GM18519 (cell line): Measurements from ENCODE around the gene CDX1.

ENCODE experiments used
- ATAC-seq: cut with Tn5 transposase; IDR thresholded peaks from one replicate; pipeline ENCODE4 v1.9.1; 2021; ENCODE audit warnings: mild to moderate bottlenecking, moderate library complexity; ENCODE audit not compliant: unreplicated experiment, low FRiP score

The CDX1 gene

GRCh38 chr5:150202501-150202900, 35.9 kb downstream of the CDX1 start:
- no peak for ATAC-seq

GRCh38 chr5:150203832-150204589, 37.4 kb downstream of the CDX1 start:
- ATAC-seq = no peak

- no peak for ATAC-seq
These were observed 38.0 kb downstream of the CDX1 start for GRCh38 chr5:150204590-150204960.

GRCh38 chr5:150206098-150206778, 39.7 kb downstream of the CDX1 start:
- no peak for ATAC-seq

GRCh38 chr5:150206779-150207115, 40.2 kb downstream of the CDX1 start:
- ATAC-seq = no peak

GRCh38 chr5:150208187-150209098, 41.9 kb downstream of the CDX1 start:
- ATAC-seq = no peak

- no peak for ATAC-seq
These were observed 42.6 kb downstream of the CDX1 start for GRCh38 chr5:150209099-150209635.

- no peak for ATAC-seq
These were observed 44.1 kb downstream of the CDX1 start for GRCh38 chr5:150210644-150211043.

- ATAC-seq = no peak
These were observed 44.8 kb downstream of the CDX1 start for GRCh38 chr5:150211156-150212030.

GRCh38 chr5:150213530-150213929, 47.0 kb downstream of the CDX1 start:
- no peak for ATAC-seq

GRCh38 chr5:150214289-150214688, 47.7 kb downstream of the CDX1 start:
- no peak for ATAC-seq

GRCh38 chr5:150215979-150216944, 49.7 kb downstream of the CDX1 start:
- ATAC-seq = no peak

GRCh38 chr5:150217038-150217437, 50.5 kb downstream of the CDX1 start:
- no peak for ATAC-seq

- peak; percentile 69 for ATAC-seq
These were observed 51.5 kb downstream of the CDX1 start for GRCh38 chr5:150217873-150218692.

- no peak for ATAC-seq
These were observed 52.1 kb downstream of the CDX1 start for GRCh38 chr5:150218693-150219035.

- no peak for ATAC-seq
These were observed 52.6 kb downstream of the CDX1 start for GRCh38 chr5:150219142-150219541.

- ATAC-seq = no peak
These were observed 53.3 kb downstream of the CDX1 start for GRCh38 chr5:150219861-150220260.

- no peak for ATAC-seq
These were observed 54.9 kb downstream of the CDX1 start for GRCh38 chr5:150221471-150221870.
